Right ventricle myocardium superior (tissue), 1 donor: Measurements from ENCODE around the gene ST6GALNAC6. TPM values are rescaled to one million over a fixed set of nuclear protein-coding genes. Genes with fewer than 3 reads are reported as not detected.

ENCODE experiments used
- ATAC-seq: fragments of 200-7000 bp; cut with Tn5 transposase; one replicate; pipeline ENCODE4 v1.9.1; 2020; ENCODE audit warnings: mild to moderate bottlenecking; ENCODE audit not compliant: poor library complexity
- DNase-seq: peaks from one replicate; pipeline ENCODE4 v3.0.0-alpha.2; 2020
- intact Hi-C: fragments of 100-400 bp; cut with DNase I; formaldehyde crosslinking; loops from one replicate; pipeline ENCODE4 v1.11.2; 2022
- total RNA-seq: library from RNA; stranded (reverse); fragmentation: NEBNext Ultra II Directional; extraction: Animal tissue kit (Norgen Biotek cat#: 25700); gene quantifications from one replicate; pipeline ENCODE4 v1.2.1, GENCODE V29; 2021
- donor health status: DM: no; HTN: yes; CAD: no; lungs with severe emphysema.

Gene ST6GALNAC6
- total RNA-seq, 1 donor from 2014 or later, result 38.2 TPM

DNA sequence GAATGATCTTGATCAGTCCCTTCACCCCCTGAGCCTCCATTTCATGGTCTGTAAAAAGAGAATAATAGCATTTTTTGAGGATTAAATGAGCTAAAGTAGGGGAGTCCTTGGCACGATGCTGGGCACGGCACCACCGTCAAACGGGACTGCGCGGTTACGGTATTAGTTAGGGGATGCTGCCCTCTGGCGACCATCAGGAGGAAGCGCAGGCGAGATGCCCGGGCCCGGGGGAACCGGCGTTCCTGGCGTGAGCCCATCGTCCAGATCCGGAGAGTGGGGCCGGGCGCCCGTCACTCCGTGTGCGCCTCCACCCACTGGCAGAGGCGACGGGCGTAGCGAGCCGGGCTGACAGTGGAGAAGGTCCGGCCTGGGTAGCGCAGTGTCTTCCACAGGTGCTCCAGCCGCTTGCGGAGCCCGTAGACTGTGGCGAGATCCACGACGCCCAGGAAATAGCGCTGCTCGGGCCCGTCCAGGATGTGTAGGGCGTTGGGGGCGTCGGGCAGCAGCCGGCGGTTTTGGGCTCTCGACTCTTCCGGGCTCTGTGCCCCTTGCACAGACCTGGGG, 22.2 kb upstream of the ST6GALNAC6 start:
- intact Hi-C loops, result loop anchor here (1.0 to 2.0 kb wide), 2 partner anchors 186 to 331 kb away; partner anchors contain the start of gene TOR2A
- peak; percentile 40 for ATAC-seq
- DNase-seq, result peak; percentile 84

DNA sequence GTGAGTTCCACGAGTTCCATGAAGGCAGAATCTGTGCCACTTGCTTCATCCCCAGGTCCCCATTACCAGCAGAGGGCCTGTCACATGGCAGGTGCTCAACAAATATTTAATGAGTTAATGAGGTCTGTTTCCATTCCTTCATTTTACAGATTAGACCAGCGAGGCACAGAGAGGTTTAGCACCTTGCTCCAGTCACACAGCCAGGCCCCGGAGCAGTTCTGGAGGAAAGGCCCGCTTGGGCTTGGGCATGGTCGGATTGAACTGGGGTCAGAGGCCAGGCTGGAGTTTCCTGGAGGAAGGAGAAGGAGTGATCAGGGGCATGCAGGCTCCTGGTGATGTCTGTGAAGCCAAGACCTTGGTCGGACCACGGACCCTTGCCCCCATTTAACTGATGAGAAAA, 21.4 kb upstream of the ST6GALNAC6 start:
- intact Hi-C loops, result loop anchor here (1.0 to 2.0 kb wide), 2 partner anchors 185 to 330 kb away; partner anchors contain the start of gene TOR2A
- DNase-seq, result no peak
- ATAC-seq, result no peak

DNA sequence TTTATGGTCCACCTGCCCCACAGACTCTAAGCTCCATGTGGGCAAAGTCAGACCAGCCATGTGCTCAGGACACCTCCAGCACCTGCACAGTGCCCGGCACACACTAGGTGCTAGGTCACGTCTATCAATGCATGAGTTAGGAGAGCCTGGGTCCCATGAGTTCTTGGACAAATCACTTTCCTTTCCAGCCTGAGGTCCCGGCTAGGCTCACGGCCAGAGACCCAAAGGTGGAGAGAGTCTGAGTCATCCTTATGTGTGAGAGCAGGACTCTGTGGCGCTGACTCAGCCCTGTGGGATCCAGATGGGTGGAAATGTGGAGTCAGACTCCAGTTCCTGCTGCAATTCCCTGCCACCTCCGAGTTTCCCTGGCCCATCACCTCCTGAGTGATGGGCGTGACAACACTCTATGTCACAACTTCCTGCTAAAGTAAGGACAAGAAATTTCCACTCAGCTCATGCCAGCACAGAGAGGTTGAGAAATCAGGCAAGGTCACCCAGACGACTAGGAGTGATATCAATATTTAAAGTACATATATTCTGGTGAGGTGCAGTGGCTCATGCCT, 19.9 kb upstream of the ST6GALNAC6 start:
- intact Hi-C loops, result loop anchor here (5.0 kb wide), 1 partner anchor 117 kb away; the partner anchor contains the start of gene FPGS

DNA sequence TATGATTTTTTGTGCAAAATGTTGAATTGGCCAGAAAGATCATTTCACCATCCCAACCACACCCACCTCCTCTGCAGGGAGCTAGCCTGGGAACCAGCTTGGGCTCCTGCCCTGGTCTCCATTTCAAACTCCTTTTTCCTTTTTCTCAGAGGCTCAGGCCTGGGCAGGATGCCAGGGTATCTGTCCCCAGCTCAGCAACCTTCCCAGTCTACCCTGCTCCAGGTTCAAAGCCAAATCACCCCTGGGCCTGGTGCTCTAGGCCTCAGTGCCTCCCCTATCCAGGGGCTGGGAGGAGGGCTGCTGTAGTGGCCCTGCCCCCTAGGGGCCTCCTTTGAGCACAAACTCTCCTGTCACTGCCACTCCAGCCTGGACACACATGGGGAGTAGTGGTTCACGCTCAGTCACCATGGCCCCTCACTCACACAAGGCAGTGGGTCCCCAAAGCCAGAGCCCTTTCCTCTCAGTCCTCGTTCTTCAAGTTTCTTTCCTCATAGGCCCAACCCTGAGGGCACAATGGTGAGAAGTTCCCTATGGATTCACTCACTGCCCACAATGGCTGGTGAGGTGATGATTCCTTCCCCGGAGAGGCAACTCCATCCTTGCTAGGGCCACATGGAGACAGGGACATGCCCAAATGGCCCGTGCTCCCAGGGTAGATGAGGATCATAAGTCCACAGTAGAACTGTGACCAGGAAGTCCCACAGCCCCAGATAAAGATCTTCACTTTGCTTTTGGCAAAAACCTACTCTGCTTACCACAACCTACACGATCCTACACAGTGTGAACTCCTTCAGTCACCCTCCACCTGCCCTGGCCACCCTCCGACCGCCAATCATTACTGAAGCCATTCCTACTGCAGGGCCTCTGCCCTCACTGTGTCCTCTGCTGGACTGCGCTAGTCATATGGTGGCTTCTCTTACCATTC, 19.0 kb upstream of the ST6GALNAC6 start:
- intact Hi-C loops, result loop anchor here (5.0 kb wide), 1 partner anchor 116 kb away; the partner anchor contains the start of gene FPGS
- no peak for ATAC-seq
- peak; percentile 72 for DNase-seq

More for the DNA sequence above, 19.9 kb upstream of the ST6GALNAC6 start:
- ATAC-seq, result peak; percentile 26
- DNase-seq, result peak; percentile 89

DNA sequence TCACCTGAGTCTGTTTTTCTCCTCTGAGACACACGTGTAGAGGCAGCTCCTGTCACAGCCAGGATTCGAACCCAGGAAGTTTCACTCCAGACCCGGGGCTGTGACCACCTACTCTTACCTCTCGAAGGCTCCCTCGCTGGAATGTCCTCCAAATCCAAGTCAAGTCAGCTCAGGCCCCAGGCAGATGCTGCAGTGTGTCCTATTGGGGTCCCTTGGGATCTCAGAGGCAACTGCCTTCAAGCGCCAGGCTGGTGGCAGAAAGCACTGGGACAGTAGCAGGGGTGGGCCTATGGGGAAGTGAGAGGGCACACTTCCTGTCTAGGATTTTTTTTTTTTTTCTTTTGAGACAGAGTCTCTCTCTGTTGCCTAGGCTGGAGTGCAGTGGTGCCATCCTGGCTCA, 18.2 kb upstream of the ST6GALNAC6 start:
- no peak for DNase-seq
- ATAC-seq, result no peak
- intact Hi-C loops, result loop anchor here (5.0 kb wide), 1 partner anchor 115 kb away; the partner anchor contains the start of gene FPGS

DNA sequence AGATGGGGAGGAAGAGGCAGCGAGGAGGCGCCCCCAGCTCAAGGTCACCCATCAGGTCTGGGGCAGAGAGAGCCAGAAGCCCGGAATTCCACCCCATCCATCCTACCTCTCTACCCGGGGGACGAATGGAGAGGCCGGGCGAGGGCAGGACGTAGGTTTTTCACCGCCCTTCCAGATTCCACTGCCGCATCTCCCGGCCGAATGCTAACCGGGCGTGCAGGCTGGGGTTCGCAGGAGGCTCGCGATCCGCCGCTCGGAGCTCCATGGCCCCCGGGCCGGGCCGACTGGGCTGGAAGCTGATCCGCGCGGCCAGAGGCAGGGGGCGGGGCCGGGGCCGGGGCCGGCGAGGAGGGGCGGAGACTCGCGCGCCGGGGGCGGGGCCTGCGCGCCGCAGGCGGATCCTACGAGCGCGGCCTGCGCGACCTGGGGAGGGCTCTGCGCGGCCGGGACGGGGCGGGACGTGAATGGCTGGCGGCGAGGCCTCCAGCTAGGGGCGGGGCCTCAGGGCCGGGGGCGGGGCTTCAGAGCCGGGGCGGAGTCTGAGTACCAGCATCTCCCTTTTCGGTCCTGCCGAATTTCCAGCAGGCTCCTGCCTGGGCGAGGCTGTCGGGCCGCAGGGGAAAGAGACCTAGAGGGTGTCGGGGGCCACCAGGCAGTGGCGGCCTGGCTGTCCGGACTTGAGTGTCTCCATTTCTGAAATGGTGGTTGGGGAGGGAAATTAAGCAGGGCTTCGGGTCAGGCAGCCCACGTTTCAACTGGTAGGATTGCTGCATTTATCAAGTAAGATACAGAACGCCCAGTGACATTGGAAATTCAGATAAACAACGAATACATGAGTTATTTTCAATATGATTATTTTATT, 17.5 kb upstream of the ST6GALNAC6 start, which contains the start of gene ST6GALNAC4:
Gene ST6GALNAC4, minus strand, starts transcription at position 322 of the 862 bp plus-strand sequence. CDS start 622 bp downstream, outside the sequence.
- intact Hi-C loops, result loop anchor here (5.0 kb wide), 1 partner anchor 115 kb away; the partner anchor contains the start of gene FPGS
- ATAC-seq, result peak; percentile 96
- peak; percentile 97 for DNase-seq

DNA sequence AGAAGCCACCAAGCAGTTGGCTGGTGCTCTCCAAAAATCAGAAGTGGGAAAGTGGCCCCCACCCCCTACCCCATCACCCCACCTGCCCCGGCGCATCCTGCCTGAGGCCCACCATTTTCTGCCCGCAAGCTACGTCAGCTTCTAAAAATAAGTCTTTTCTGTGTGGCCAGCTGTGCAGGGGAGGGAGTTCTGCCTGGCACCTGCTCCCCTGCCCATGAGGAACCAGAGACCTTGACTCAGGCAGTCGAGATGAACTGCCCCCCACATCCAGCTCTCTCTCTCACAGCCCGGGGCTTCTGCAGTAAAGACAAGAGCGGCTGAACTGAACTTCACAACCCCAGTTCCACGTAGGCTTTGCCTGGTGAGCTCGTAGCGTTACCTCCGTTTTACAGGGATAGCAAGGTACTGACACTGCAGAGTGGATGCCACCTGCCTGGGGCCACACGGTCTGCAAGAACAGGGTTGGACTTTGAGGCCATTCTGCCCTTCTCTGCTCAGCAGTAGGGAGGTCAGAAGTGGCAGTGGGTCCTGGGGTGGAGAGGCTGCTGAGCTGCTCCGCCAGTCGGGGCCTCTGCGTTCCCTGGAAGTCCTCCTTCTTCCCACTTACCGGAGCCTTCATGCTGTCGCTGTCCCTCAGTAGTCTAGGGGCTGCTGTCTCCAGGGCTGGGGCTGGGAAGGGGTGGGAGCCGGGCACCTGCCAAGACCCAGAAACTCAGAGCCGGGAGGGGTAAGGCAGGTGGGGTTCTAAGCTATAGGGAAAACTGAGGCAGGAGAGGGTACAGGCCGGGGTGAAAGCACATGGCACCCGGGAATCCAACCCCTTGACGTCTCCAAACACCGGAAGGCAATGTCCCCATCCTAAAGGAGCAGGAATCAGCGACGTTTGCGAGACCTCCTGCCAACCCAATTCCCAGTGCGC, 16.7 kb upstream of the ST6GALNAC6 start:
- intact Hi-C loops, result loop anchor here (5.0 kb wide), 1 partner anchor 114 kb away; the partner anchor contains the start of gene FPGS
- no peak for DNase-seq
- no peak for ATAC-seq

DNA sequence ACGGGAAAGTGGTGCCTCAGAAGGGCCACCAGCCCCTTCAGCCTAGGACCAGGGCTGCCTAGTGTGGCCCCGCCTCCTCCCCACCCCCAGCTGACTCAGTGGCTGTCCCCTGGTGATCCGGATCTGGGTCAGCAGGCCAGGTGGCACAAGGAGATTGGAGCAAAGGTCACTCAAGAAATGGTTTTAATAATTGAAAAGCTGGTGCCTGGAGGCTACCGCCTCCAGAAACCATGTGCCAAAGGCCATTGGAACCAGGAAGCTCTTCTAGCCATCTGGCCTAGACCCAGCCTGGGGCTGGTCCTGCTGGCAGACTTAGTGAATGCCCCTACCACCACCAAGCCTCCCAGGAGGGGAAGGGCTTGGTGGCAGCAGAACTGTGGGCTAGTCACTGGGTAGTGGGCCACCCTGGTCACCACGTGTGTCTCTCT, 15.9 kb upstream of the ST6GALNAC6 start:
- no peak for ATAC-seq
- intact Hi-C loops, result loop anchor here (5.0 kb wide), 1 partner anchor 113 kb away; the partner anchor contains the start of gene FPGS
- no peak for DNase-seq

DNA sequence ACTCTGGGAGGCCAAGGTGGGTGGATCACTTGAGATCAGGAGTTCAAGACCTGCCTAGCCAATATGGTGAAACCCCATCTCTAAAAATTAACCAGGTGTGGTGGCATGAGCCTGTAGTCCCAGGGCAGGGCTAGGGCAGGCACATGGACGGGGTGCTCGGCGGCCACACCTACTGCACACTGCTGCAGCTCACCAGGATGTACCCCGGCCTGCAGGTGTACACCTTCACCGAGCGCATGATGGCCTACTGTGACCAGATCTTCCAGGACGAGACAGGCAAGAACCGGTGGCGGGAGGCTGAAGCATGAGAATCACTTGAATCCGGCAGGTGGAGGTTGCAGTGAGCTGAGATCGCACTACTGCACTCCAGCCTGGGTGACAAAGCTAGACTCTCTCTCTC, 14.3 kb upstream of the ST6GALNAC6 start:
- intact Hi-C loops, result no loop called here
- no peak for DNase-seq
- no peak for ATAC-seq

DNA sequence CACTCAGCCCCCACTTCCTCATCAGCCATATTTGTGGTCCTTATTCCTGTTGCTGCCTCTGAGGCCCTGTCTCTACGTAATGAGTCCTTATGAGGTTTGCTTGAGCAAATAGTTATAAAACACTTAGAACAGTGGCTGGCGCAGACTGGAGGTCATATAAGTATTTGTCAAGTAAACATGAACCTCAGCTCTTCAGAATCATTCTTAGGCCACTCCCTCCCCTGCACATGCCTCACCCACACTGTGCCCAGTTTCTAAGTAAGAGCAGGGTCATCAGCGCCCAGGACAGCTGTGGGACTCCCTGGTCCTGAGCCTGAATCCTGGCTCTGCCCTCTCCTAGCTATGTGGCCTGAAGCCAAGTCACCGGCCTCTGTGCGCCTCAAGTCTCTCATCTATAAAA, 13.5 kb upstream of the ST6GALNAC6 start:
- DNase-seq (no peak), ATAC-seq (no peak)
- intact Hi-C loops, result no loop called here

DNA sequence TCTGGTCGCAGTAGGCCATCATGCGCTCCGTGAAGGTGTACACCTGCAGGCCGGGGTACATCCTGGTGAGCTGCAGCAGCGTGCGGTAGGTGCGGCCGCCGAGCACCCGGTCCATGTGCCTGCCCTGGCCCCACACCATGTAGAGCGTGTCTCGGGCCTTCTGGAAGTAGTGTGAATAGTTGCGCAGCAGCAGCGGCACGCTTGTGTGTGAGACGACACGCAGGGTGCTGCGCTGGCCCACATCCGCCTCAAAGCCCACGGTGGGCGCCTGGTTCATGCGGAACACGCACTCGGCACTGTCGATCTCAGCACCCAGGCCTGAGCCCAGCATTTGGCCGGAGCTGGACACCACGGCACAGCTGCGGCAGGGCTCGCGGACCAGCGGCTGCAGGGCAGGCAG, 12.9 kb upstream of the ST6GALNAC6 start:
- ATAC-seq (no peak), DNase-seq (no peak)
- intact Hi-C loops, result no loop called here

DNA sequence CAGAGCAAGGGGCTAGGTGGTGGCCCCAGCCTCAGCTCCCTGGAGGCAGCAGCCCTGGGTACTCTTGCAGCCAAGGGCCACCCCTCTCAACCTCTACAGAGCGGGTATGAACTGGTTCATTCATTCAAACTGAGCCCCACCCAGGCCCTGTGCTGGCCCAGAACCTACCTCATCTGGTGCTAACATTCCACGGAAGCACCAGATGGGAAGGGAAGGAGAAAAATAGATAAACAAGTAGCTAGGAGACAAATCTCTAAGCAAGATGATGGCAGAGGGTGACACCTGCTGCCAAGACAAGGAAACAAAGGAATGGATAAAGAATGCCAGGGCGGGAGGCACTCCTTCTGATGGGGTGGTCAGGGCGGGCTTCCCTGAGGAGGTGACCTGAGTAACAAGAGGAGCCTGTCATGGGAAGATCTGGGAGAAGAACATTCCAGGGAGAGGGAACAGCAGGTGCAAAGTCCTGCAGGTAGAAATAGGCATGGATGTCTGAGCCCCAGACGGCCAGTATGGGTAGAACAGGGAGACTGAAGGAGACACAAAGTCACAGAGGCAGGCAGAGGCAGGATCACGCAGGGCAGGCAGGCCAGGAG, 11.3 kb upstream of the ST6GALNAC6 start:
- ATAC-seq (no peak), DNase-seq (no peak)
- intact Hi-C loops, result no loop called here

DNA sequence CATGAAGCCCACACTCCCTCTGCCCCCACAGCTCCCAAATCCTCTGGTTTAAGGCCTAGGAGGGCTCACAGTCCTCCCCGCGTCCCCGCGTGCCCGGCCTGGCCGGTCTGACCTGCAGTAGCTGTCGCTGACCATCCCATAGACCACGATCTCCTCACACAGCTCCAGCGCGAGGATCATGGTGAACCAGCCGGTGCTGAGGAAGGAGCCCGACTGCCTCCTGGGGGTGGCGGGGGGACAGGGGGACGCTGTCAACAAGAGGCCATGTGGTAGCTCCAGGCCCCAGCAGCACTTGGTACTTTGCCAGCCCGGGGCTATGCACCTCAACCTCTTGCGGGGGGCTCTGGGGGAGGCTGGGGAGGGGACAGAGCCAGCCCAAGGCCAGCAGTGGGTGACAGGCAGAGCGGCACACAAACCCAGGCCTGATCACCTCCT, 10.5 kb upstream of the ST6GALNAC6 start:
- ATAC-seq (no peak), DNase-seq (no peak)
- intact Hi-C loops, result no loop called here

DNA sequence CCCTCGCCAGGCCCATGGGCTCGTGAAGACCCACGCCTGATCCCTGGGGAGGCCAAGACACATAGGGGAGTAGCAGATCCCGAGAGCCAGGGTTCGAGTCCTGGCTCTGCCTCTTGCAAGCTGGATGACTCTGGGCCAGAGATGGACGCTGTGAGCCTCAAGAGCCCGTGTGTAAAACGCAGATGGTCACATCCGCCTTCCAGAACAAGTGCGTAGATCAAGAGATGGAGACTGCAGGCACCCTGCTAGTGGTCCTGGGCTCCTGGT, 9.2 kb upstream of the ST6GALNAC6 start:
- intact Hi-C loops, result no loop called here
- DNase-seq, result no peak
- no peak for ATAC-seq

DNA sequence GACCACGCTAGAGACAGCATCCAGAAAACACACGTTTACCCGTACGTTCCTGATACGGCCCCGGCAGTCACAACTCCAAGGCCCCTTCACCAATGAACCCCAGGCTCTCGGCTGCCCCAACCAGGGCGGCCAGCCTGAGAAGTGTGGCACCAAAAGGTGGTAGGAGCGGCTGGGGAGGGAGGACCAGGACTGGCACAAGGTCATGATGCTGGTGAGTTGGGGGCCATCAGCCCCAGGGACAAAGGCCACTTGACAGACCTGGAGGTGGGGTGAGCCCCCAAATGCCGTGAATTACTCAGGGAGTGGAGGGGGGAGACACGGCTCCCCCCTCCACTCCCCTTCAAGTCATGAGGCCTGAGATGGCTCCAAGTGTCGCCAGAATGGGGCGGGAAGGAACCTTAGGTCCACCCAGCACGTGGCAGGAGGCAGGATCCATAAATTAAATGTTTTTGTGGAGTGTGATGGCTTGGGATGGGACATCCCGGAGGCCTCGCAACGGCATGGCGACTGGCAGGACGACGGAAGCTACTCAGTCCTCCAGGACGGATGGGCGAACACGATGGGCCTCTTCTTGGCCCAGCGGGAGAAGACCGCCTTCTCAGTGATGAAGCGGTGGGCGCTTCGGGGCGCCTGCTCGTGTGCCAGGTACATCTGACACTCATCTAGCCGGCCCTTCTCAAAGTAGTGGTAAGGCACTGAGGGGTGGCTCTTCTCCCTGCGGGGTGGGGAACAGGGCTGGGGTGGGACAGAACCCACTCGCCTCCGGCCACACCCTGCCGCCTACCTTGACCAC, 8.7 kb upstream of the ST6GALNAC6 start:
- intact Hi-C loops, result no loop called here
- DNase-seq (no peak), ATAC-seq (no peak)

DNA sequence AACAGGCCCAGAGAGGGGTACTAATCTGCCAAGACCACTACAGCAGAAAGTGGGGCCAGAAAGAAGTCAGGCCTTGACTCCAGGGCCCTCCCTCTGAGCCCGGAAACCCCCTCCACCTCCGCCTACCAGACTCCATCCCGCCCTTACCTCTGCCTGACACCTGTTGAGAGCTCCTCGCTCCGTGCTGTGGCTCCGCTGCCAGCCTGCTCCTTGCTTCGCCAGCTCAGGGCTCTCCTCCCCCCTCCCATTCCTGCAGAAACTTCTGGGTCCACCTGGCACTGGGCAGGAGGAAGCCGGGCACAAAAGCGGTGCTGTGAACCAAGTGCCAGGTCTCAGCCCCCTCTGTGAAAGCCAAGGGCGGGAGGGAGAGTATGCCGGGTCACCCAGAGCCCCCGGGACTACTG, 6.4 kb upstream of the ST6GALNAC6 start:
- intact Hi-C loops, result no loop called here
- ATAC-seq (no peak), DNase-seq (no peak)
